IMR-90 (cell line): Measurements from ENCODE around the gene MOB2. TPM values are rescaled to one million over a fixed set of nuclear protein-coding genes. Genes with fewer than 3 reads are reported as not detected.

Experiments used
- ATAC-seq: fragments of 200-7000 bp; cut with Tn5 transposase; 2 replicates; pipeline ENCODE4 v1.9.1; 2020; ENCODE audit warnings: low read depth, mild to moderate bottlenecking, moderate library complexity
- BruUV-seq: library from RNA; stranded (reverse); fragments of 400-500 nt; replicated peaks from 2 replicates; lab custom pipeline; 2021; lab: Mats Ljungman, UMichigan
- CTCF ChIA-PET: fragments of 300-600 bp; formaldehyde crosslinking; extraction: SDS; loops from one replicate; lab custom pipeline; 2021; ENCODE audit warnings: antibody characterized with exemption; lab: Yijun Ruan, JAX
- POLR2A ChIA-PET: fragments of 300-600 bp; sonication (Branson Sonifier 250); formaldehyde crosslinking; loops from one replicate; lab custom pipeline; 2022; ENCODE audit warnings: antibody characterized with exemption; ENCODE audit not compliant: unreplicated experiment; lab: Charles Lee
- DNase-seq: peaks from one replicate; pipeline ENCODE4 v3.0.0; 2013
- H2AFZ ChIP-seq: replicated peaks from 2 replicates; pipeline ENCODE3; 2013; ENCODE audit warnings: low read length, mild to moderate bottlenecking; ENCODE audit not compliant: poor library complexity
- H2AK5ac ChIP-seq: 2 replicates; pipeline ENCODE4 v1.6.1; 2013; ENCODE audit warnings: low read depth, low read length, inconsistent platforms
- H2AK9ac ChIP-seq: replicated peaks from 2 replicates; pipeline ENCODE3; 2013; ENCODE audit warnings: mild to moderate bottlenecking, low read depth, low read length, moderate library complexity; ENCODE audit not compliant: poor library complexity
- H2BK120ac ChIP-seq: 2 replicates; pipeline ENCODE4 v1.6.1; 2013; ENCODE audit warnings: low read depth, low read length, inconsistent platforms
- H2BK15ac ChIP-seq: 3 replicates; pipeline ENCODE4 v1.6.1; 2013; ENCODE audit warnings: low read depth, low read length, inconsistent platforms
- H2BK20ac ChIP-seq: 2 replicates; pipeline ENCODE4 v1.6.1; 2013; ENCODE audit warnings: low read depth, mild to moderate bottlenecking, inconsistent platforms, low read length, moderate library complexity
- H2BK5ac ChIP-seq: 2 replicates; pipeline ENCODE4 v1.6.1; 2013; ENCODE audit warnings: mild to moderate bottlenecking, low read depth, low read length, inconsistent platforms; ENCODE audit not compliant: poor library complexity, severe bottlenecking
- H3K14ac ChIP-seq: replicated peaks from 2 replicates; pipeline ENCODE4 v1.6.1; 2013; ENCODE audit warnings: low read depth, low read length, inconsistent platforms
- H3K18ac ChIP-seq: 2 replicates; pipeline ENCODE4 v1.6.1; 2013; ENCODE audit warnings: low read depth, low read length, control low read depth
- H3K23ac ChIP-seq: 2 replicates; pipeline ENCODE4 v1.6.1; 2013; ENCODE audit warnings: low read depth, low read length, inconsistent platforms
- H3K27ac ChIP-seq: 2 replicates; pipeline ENCODE4 v1.5.1; 2013; ENCODE audit warnings: mild to moderate bottlenecking, control low read depth, low read length; ENCODE audit not compliant: insufficient read depth
- H3K27me3 ChIP-seq: 2 replicates; pipeline ENCODE4 v1.6.1; 2013; ENCODE audit warnings: low read length; ENCODE audit not compliant: control insufficient read depth, insufficient read depth
- H3K36me3 ChIP-seq: 2 replicates; pipeline ENCODE4 v1.6.1; 2013; ENCODE audit warnings: low read length, mixed read lengths; ENCODE audit not compliant: control insufficient read depth, insufficient read depth
- H3K4ac ChIP-seq: 2 replicates; pipeline ENCODE4 v1.6.1; 2013; ENCODE audit warnings: low read depth, low read length, inconsistent platforms
- H3K4me1 ChIP-seq: 2 replicates; pipeline ENCODE4 v1.6.1; 2013; ENCODE audit warnings: low read length, mixed read lengths; ENCODE audit not compliant: control insufficient read depth, insufficient read depth
- H3K4me2 ChIP-seq: 2 replicates; pipeline ENCODE4 v1.6.1; 2013; ENCODE audit warnings: low read depth, mild to moderate bottlenecking, control low read depth, low read length, moderate library complexity
- H3K4me3 ChIP-seq: 2 replicates; pipeline ENCODE4 v1.5.1; 2013; ENCODE audit warnings: low read depth, mild to moderate bottlenecking, control low read depth, low read length, moderate library complexity; ENCODE audit not compliant: insufficient read depth
- H3K56ac ChIP-seq: 2 replicates; pipeline ENCODE4 v1.6.1; 2013; ENCODE audit warnings: low read length, inconsistent platforms; ENCODE audit not compliant: insufficient read depth; ENCODE audit errors: extremely low read depth
- H3K79me1 ChIP-seq, 2 experiments: 2 replicates each; pipeline ENCODE4 v1.6.1; 2013; ENCODE audit warnings: low read length in 2 of 2, inconsistent platforms in 1 of 2, low read depth in 1 of 2
- H3K9ac ChIP-seq: 2 replicates; pipeline ENCODE4 v1.6.1; 2013; ENCODE audit warnings: low read depth, low read length, control low read depth
- H3K9me1 ChIP-seq: 2 replicates; pipeline ENCODE4 v1.6.1; 2013; ENCODE audit warnings: low read length, inconsistent platforms; ENCODE audit not compliant: insufficient read depth
- H3K9me3 ChIP-seq: 2 replicates; pipeline ENCODE4 v1.6.1; 2013; ENCODE audit warnings: low read length; ENCODE audit not compliant: control insufficient read depth, insufficient read depth
- H4K20me1 ChIP-seq: 2 replicates; pipeline ENCODE4 v1.6.1; 2013; ENCODE audit warnings: low read length, inconsistent platforms; ENCODE audit not compliant: insufficient read depth
- H4K5ac ChIP-seq: 2 replicates; pipeline ENCODE4 v1.6.1; 2013; ENCODE audit warnings: mild to moderate bottlenecking, low read depth, low read length, control low read depth
- H4K8ac ChIP-seq, 2 experiments: 2 replicates each; pipeline ENCODE4 v1.6.1; 2013; ENCODE audit warnings: low read depth in 2 of 2, low read length in 2 of 2, control low read depth in 1 of 2, inconsistent platforms in 1 of 2
- H4K91ac ChIP-seq: 2 replicates; pipeline ENCODE4 v1.6.1; 2013; ENCODE audit warnings: low read depth, low read length, inconsistent platforms; ENCODE audit not compliant: insufficient read depth
- BHLHE40 ChIP-seq: fragments of 150-350 bp; IDR thresholded peaks from 2 replicates; pipeline ENCODE4 v1.6.1; 2016; ENCODE audit warnings: mild to moderate bottlenecking, low read depth, low read length
- CEBPB ChIP-seq: IDR thresholded peaks from 2 replicates; pipeline ENCODE4 v1.6.1; 2012; ENCODE audit warnings: low read depth, low read length, improper control_type of control experiment
- CHD1 ChIP-seq: IDR thresholded peaks from 2 replicates; pipeline ENCODE4 v1.6.1; 2012; ENCODE audit warnings: low read depth, low read length, improper control_type of control experiment
- FOS ChIP-seq: fragments of 150-350 bp; IDR thresholded peaks from 2 replicates; pipeline ENCODE4 v1.6.1; 2016; ENCODE audit warnings: low read depth, low read length
- MAFK ChIP-seq: IDR thresholded peaks from 2 replicates; pipeline ENCODE4 v1.6.1; 2012; ENCODE audit warnings: low read depth, low read length, improper control_type of control experiment
- MAZ ChIP-seq: IDR thresholded peaks from 2 replicates; pipeline ENCODE4 v1.6.1; 2012; ENCODE audit warnings: low read depth, mild to moderate bottlenecking, low read length, improper control_type of control experiment, moderate library complexity, borderline replicate concordance
- MXI1 ChIP-seq: IDR thresholded peaks from 2 replicates; pipeline ENCODE4 v1.6.1; 2012; ENCODE audit warnings: low read depth, mild to moderate bottlenecking, low read length, moderate library complexity, borderline replicate concordance
- NFE2L2 ChIP-seq: fragments of 150-350 bp; IDR thresholded peaks from 2 replicates; pipeline ENCODE4 v1.6.1; 2016; ENCODE audit warnings: low read depth, mild to moderate bottlenecking, low read length
- POLR2A ChIP-seq: IDR thresholded peaks from 2 replicates; pipeline ENCODE4 v1.6.1; 2012; ENCODE audit warnings: mild to moderate bottlenecking, low read depth, low read length
- RAD21 ChIP-seq: IDR thresholded peaks from 2 replicates; pipeline ENCODE4 v1.6.1; 2012; ENCODE audit warnings: low read length, improper control_type of control experiment
- RCOR1 ChIP-seq: IDR thresholded peaks from 2 replicates; pipeline ENCODE4 v1.6.1; 2012; ENCODE audit warnings: mild to moderate bottlenecking, low read length, improper control_type of control experiment; ENCODE audit not compliant: insufficient replicate concordance
- RFX5 ChIP-seq: IDR thresholded peaks from 2 replicates; pipeline ENCODE4 v1.8.0; 2012; ENCODE audit warnings: low read depth, mild to moderate bottlenecking, low read length, moderate library complexity
- SMC3 ChIP-seq: fragments of 150-350 bp; IDR thresholded peaks from 2 replicates; pipeline ENCODE4 v1.6.1; 2016; ENCODE audit warnings: low read depth, mild to moderate bottlenecking, antibody characterized with exemption, low read length, moderate library complexity
- WGBS, 2 experiments: methylation state at CpG; one replicate each; pipeline versions ENCODE4 v1.1.5 to v1.1.7; 2013; ENCODE audit warnings: missing lambda C conversion rate in 2 of 2; ENCODE audit not compliant: insufficient read length in 1 of 2; ENCODE audit errors: extremely low coverage in 2 of 2; 5-methylcytosine and 5-hydroxymethylcytosine counted together
- dilution Hi-C: fragments of 300-500 bp; cut with HindIII; formaldehyde crosslinking; loops from one replicate; pipeline ENCODE4 v1.14.3; 2018; ENCODE audit warnings: low sequenced_read_pairs; ENCODE audit not compliant: unreplicated experiment
- in situ Hi-C: fragments of 300-500 bp; cut with MboI; formaldehyde crosslinking; loops from 3 replicates; pipeline ENCODE4 v1.14.3; 2019; ENCODE audit warnings: low sequenced_read_pairs, inconsistent platforms, mixed read lengths
- intact Hi-C: fragments of 100-400 bp; cut with micrococcal nuclease; formaldehyde crosslinking; loops from 2 replicates; pipeline ENCODE4 v1.10.0; 2022
- polyA plus RNA-seq, 3 experiments: library from polyadenylated mRNA; depleted of rRNA; stranded (reverse); fragments of >200 nt; gene quantifications; 2 replicates each; pipeline ENCODE4 v1.2.3, GENCODE V29; 2012; ENCODE audit warnings: low replicate concordance in 1 of 3
- total RNA-seq: library from RNA; depleted of rRNA; stranded (reverse); fragments of >200 nt; gene quantifications from 2 replicates; pipeline ENCODE4 v1.2.3, GENCODE V29; 2012
- TF ChIP-seq, protein P1 (sequence below): fragments of 150-350 bp; IDR thresholded peaks from 2 replicates; pipeline ENCODE4 v1.6.1; 2017; ENCODE audit warnings: mild to moderate bottlenecking, antibody characterized with exemption, low read length, low read depth
- TF ChIP-seq, protein P2 (sequence below): fragments of 150-350 bp; IDR thresholded peaks from 2 replicates; pipeline ENCODE4 v1.6.1; 2016; ENCODE audit warnings: low read depth, mild to moderate bottlenecking, low read length, moderate library complexity, borderline replicate concordance

MOB2 gene
- total and polyA plus RNA-seq, 2 of the 4 experiments (the other 2 are of a cell fraction), result 23.7 to 36.2 TPM

DNA sequence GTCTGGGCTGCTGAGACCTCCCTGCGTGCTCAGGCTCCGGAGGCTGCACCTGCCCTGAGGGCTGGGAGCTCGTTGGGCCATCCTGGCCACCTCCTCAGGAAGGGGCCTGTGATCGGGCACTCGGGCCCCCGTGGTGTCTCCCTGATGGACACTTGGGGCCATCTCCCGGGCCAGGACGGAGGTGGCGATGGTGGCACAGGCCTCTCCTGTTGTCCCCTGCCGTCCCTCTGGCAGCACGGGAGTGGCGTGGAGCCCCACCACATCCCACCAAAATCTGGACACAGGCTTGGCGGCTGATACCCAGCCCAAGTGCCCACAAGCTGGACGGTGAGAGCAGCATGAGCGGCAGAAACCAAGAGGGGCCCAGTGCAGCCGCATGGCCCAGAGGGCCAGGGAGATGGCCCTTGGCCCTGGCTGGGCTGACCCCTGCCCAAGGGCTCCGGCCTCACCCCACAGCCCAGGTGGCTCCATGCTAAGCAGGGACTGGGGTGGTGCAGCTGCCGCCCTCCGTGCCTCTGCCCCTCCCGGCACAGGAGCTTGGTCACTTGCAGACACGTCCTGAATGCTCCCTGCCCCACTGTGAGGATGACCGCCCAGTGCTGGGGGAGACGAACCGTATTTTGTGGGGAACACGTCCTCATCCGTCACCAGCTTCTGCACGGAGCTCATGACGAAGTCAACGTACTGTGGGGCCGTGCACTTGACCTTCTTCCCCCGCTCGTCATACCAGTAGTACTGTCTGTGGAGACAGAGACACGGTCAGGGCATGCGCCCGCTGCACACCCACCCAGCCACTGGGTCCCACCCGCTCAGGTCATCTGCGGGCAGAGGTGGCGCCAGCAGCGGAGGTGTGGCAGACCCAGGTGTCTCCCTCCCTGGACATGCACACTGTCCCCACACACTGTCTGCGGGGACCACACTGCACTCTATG, 15.6 kb downstream of the MOB2 start:
- no peak overlapping the region for H2BK120ac ChIP-seq
- H3K9ac ChIP-seq, result no peak overlapping the region
- WGBS, 2 experiments, result 94% methylated on average over 20 of the region's 40 CpGs; no CpG with 5 or more reads in 1 of the 2 experiments
- H2AK9ac ChIP-seq, result no peak overlapping the region
- no TSS peak for BruUV-seq
- ATAC-seq (no peak), DNase-seq (no peak)
- TF ChIP-seq CHD1 (no peak), NFE2L2 (no peak), CEBPB (no peak), FOS (no peak), MAFK (no peak), RCOR1 (no peak), MAZ (no peak), BHLHE40 (no peak), SMC3 (no peak), MXI1 (no peak), RFX5 (no peak), RAD21 (no peak), POLR2A (no peak)
- TF ChIP-seq, protein P1, sequence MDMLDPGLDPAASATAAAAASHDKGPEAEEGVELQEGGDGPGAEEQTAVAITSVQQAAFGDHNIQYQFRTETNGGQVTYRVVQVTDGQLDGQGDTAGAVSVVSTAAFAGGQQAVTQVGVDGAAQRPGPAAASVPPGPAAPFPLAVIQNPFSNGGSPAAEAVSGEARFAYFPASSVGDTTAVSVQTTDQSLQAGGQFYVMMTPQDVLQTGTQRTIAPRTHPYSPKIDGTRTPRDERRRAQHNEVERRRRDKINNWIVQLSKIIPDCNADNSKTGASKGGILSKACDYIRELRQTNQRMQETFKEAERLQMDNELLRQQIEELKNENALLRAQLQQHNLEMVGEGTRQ, result no peak
- TF ChIP-seq, protein P2, sequence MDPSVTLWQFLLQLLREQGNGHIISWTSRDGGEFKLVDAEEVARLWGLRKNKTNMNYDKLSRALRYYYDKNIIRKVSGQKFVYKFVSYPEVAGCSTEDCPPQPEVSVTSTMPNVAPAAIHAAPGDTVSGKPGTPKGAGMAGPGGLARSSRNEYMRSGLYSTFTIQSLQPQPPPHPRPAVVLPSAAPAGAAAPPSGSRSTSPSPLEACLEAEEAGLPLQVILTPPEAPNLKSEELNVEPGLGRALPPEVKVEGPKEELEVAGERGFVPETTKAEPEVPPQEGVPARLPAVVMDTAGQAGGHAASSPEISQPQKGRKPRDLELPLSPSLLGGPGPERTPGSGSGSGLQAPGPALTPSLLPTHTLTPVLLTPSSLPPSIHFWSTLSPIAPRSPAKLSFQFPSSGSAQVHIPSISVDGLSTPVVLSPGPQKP, result no peak
- in situ Hi-C loops, result no loop called here
- no peaks in the 10 kb centered on the region; the same call in 1 of the 2 replicates for H4K20me1 ChIP-seq
- POLR2A ChIA-PET, result no interaction called here
- H3K9me3 ChIP-seq, result no peaks in the 10 kb centered on the region
- H3K4ac ChIP-seq, result no peak overlapping the region
- H2BK15ac ChIP-seq, result no peak overlapping the region
- H2AFZ ChIP-seq, result no peak overlapping the region
- no peak overlapping the region for H3K4me2 ChIP-seq
- intact Hi-C loops, result no loop called here
- no peak overlapping the region for H2AK5ac ChIP-seq
- CTCF ChIA-PET, result no interaction called here
- dilution Hi-C loops, result no loop called here
- H3K27ac ChIP-seq, result no peak overlapping the region
- H4K8ac ChIP-seq, result no peak overlapping the region
- no peak overlapping the region for H2BK20ac ChIP-seq
- no peaks in the 10 kb centered on the region for H3K79me1 ChIP-seq
- H3K4me3 ChIP-seq, result no peak overlapping the region
- H3K56ac ChIP-seq, result no peak overlapping the region
- H4K91ac ChIP-seq, result no peak overlapping the region
- no peaks in the 10 kb centered on the region for H3K4me1 ChIP-seq
- H3K36me3 ChIP-seq, result peaks cover 25% of the 10 kb centered on the region
- H3K27me3 ChIP-seq, result no peaks in the 10 kb centered on the region
- H4K5ac ChIP-seq, result no peak overlapping the region
- H3K9me1 ChIP-seq, result no peaks in the 10 kb centered on the region
- no peak overlapping the region for H3K18ac ChIP-seq
- no peak overlapping the region for H2BK5ac ChIP-seq
- no peak overlapping the region for H3K23ac ChIP-seq
- H3K14ac ChIP-seq, result no peak overlapping the region
